Testis (tissue), 3 donors: ENCODE data around the gene CFAP61. TPM values are rescaled to one million over a fixed set of nuclear protein-coding genes. Genes with fewer than 3 reads are reported as not detected.

Experiments used
- DNase-seq: peaks from one replicate; pipeline ENCODE4 v3.0.0-alpha.2; 2019
- H3K27ac ChIP-seq, 2 donors: fragments of 200-600 bp; sonication (generic); one replicate each; pipeline ENCODE4 v1.5.1; 2019
- H3K27me3 ChIP-seq: fragments of 200-600 bp; sonication (generic); one replicate; pipeline ENCODE4 v1.5.1; 2019
- H3K36me3 ChIP-seq: fragments of 200-600 bp; sonication (generic); one replicate; pipeline ENCODE4 v1.5.1; 2017; ENCODE audit warnings: low read depth; ENCODE audit errors: missing control alignments
- H3K4me1 ChIP-seq: fragments of 200-600 bp; sonication (generic); one replicate; pipeline ENCODE4 v1.5.1; 2019
- H3K4me3 ChIP-seq, 2 donors: fragments of 200-600 bp; sonication (generic); one replicate each; pipeline ENCODE4 v1.5.1; 2017 to 2019
- H3K9me3 ChIP-seq: fragments of 200-600 bp; sonication (generic); one replicate; pipeline ENCODE4 v1.5.1; 2017
- CTCF ChIP-seq, 3 experiments: fragments of 450-650 bp in 2 of 3; fragments of 200-600 bp in 1 of 3; sonication (generic) in 1 of 3; IDR thresholded peaks; one replicate each; pipeline ENCODE4 v1.5.1; 2016 to 2019; ENCODE audit warnings: antibody characterized with exemption in 3 of 3, mild to moderate bottlenecking in 2 of 3, moderate library complexity in 1 of 3
- POLR2A ChIP-seq: fragments of 450-650 bp; IDR thresholded peaks from one replicate; pipeline ENCODE4 v1.6.1; 2017; ENCODE audit warnings: antibody characterized with exemption, mild to moderate bottlenecking, moderate library complexity
- WGBS, 2 donors: methylation state at CpG; one replicate each; pipeline ENCODE4 v1.1.5; 2018; 5-methylcytosine and 5-hydroxymethylcytosine counted together
- intact Hi-C: fragments of 100-400 bp; cut with DNase I; formaldehyde crosslinking; loops from one replicate; pipeline ENCODE4 v1.15.1; 2023; ENCODE audit warnings: low total_unique reads
- polyA plus RNA-seq: library from polyadenylated mRNA; stranded (reverse); fragments of 350-450 nt; fragmentation: Illumina TruSeq; extraction: RNeasy Lipid Tissue Mini Kit (QIAGEN cat#74804); gene quantifications from one replicate; pipeline ENCODE4 v1.2.3, GENCODE V29; 2014; ENCODE audit warnings: low read depth, low replicate concordance; ENCODE audit not compliant: insufficient read depth
- total RNA-seq, 2 donors: library from RNA; depleted of rRNA; stranded (reverse); fragments of >200 nt; gene quantifications; one replicate each; pipeline ENCODE4 v1.2.3, GENCODE V29; 2016

CFAP61 gene
- total and polyA plus RNA-seq, 3 donors from 2014 or later = 21.4 to 76.0 (median 27.3) TPM

- H3K4me3 ChIP-seq = no peak overlapping the region
- no peak for DNase-seq
- WGBS, 2 donors = 68 to 88% methylated on average over 6 of the region's 6 CpGs
- H3K27ac ChIP-seq = peak overlapping the region in 1 of 2 donors; percentile 19
- peaks cover 10% of the 10 kb centered on the region for H3K4me1 ChIP-seq
- H3K36me3 ChIP-seq = no peaks in the 10 kb centered on the region
- H3K27me3 ChIP-seq = no peaks in the 10 kb centered on the region
- no peaks in the 10 kb centered on the region for H3K9me3 ChIP-seq
- intact Hi-C loops = no loop called here
- TF ChIP-seq CTCF (IDR thresholded peaks at IDR 0.05) (no peak), POLR2A (no peak)
Measured at GRCh38 chr20:20038586-20038985, 13.7 kb upstream of the CFAP61 start.

- Histone ChIP-seq H3K36me3 (no peaks in the 10 kb centered on the region), H3K27me3 (no peaks in the 10 kb centered on the region), H3K27ac (no peak overlapping the region), H3K4me3 (no peak overlapping the region), H3K4me1 (peaks cover 4% of the 10 kb centered on the region), H3K9me3 (no peaks in the 10 kb centered on the region)
- WGBS, 2 donors = 94 to 96% methylated on average over 6 of the region's 6 CpGs
- TF ChIP-seq POLR2A (no peak), CTCF (IDR thresholded peaks at IDR 0.05) (no peak)
- intact Hi-C loops = no loop called here
- no peak for DNase-seq
Measured at GRCh38 chr20:20039752-20040387, 12.5 kb upstream of the CFAP61 start.

GRCh38 chr20:20051767-20052073, 612 bp upstream of the CFAP61 start:
- no peaks in the 10 kb centered on the region for H3K9me3 ChIP-seq
- peak overlapping the region; percentile 62 to 71 for H3K27ac ChIP-seq
- peaks cover 7% of the 10 kb centered on the region for H3K4me1 ChIP-seq
- H3K36me3 ChIP-seq = no peaks in the 10 kb centered on the region
- DNase-seq = no peak
- WGBS, 2 donors = 1 to 2% methylated on average over 13 of the region's 13 CpGs
- intact Hi-C loops = no loop called here
- H3K4me3 ChIP-seq = peak overlapping the region; percentile 65 to 92
- TF ChIP-seq CTCF (IDR thresholded peaks at IDR 0.05) (no peak), POLR2A (no peak)
- no peaks in the 10 kb centered on the region for H3K27me3 ChIP-seq

GRCh38 chr20:20060234-20060998, 8.1 kb downstream of the CFAP61 start:
- no peaks in the 10 kb centered on the region for H3K27me3 ChIP-seq
- no peaks in the 10 kb centered on the region for H3K4me1 ChIP-seq
- TF ChIP-seq POLR2A = no peak
- no peaks in the 10 kb centered on the region for H3K36me3 ChIP-seq
- no peak overlapping the region for H3K4me3 ChIP-seq
- WGBS, 2 donors = 86 to 88% methylated on average over 6 of the region's 6 CpGs
- intact Hi-C loops = no loop called here
- no peaks in the 10 kb centered on the region for H3K9me3 ChIP-seq
- no peak overlapping the region for H3K27ac ChIP-seq
- no peak for DNase-seq

- WGBS, 2 donors = 69 to 73% methylated on average over 12 of the region's 12 CpGs
- Histone ChIP-seq H3K36me3 (no peaks in the 10 kb centered on the region), H3K27me3 (no peaks in the 10 kb centered on the region), H3K27ac (no peak overlapping the region), H3K9me3 (no peaks in the 10 kb centered on the region), H3K4me1 (no peaks in the 10 kb centered on the region), H3K4me3 (no peak overlapping the region)
- DNase-seq = no peak
- intact Hi-C loops = no loop called here
- TF ChIP-seq CTCF (IDR thresholded peaks at IDR 0.05) (no peak), POLR2A (no peak)
Measured at GRCh38 chr20:20063941-20064702, 11.8 kb downstream of the CFAP61 start.
